Astrocyte of the cerebellum (primary cell): ENCODE measurements around the gene TUSC2.
A peak's percentile ranks its signal among the peaks of the same experiment; 100 is the strongest.

Source experiments
- DNase-seq: peaks from one replicate; pipeline ENCODE4 v3.0.0-alpha.2; 2011; ENCODE audit warnings: low read depth
- H3K4me3 ChIP-seq: 2 replicates; pipeline ENCODE4 v1.5.1; 2011; ENCODE audit warnings: mild to moderate bottlenecking, low read depth, low read length, moderate library complexity
- in situ Hi-C: cut with HindIII; loops from 2 replicates; pipeline ENCODE4 v1.10.0; 2017; ENCODE audit warnings: low sequenced_read_pairs
- TF ChIP-seq, protein P1 (sequence below): IDR thresholded peaks from 2 replicates; pipeline ENCODE4 v1.5.1; 2012; ENCODE audit warnings: low read length, low read depth, moderate library complexity, mild to moderate bottlenecking; ENCODE audit errors: missing control alignments

The TUSC2 gene

DNA sequence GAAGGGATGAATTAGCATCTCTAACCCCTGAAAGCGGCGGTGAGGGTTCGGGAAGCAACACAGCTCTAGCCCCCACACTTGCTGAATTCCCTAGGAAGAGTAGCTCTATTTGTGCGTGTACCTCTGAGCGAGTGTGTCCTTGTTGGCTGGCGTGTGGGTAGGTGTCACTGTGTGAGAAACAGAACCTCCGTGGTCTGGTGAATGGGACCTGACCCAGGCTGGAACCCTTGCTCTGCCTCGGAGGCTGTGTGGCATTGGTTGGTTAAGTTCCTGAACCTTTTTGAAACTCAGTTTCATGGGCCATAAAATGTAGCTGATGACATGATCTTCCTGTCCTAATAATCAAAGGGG is 31.7 kb upstream of the TUSC2 start:
- TF ChIP-seq, protein P1, sequence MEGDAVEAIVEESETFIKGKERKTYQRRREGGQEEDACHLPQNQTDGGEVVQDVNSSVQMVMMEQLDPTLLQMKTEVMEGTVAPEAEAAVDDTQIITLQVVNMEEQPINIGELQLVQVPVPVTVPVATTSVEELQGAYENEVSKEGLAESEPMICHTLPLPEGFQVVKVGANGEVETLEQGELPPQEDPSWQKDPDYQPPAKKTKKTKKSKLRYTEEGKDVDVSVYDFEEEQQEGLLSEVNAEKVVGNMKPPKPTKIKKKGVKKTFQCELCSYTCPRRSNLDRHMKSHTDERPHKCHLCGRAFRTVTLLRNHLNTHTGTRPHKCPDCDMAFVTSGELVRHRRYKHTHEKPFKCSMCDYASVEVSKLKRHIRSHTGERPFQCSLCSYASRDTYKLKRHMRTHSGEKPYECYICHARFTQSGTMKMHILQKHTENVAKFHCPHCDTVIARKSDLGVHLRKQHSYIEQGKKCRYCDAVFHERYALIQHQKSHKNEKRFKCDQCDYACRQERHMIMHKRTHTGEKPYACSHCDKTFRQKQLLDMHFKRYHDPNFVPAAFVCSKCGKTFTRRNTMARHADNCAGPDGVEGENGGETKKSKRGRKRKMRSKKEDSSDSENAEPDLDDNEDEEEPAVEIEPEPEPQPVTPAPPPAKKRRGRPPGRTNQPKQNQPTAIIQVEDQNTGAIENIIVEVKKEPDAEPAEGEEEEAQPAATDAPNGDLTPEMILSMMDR = no peak
- in situ Hi-C loops = no loop called here
- peak overlapping the region; percentile 90 for H3K4me3 ChIP-seq
- no peak for DNase-seq

DNA sequence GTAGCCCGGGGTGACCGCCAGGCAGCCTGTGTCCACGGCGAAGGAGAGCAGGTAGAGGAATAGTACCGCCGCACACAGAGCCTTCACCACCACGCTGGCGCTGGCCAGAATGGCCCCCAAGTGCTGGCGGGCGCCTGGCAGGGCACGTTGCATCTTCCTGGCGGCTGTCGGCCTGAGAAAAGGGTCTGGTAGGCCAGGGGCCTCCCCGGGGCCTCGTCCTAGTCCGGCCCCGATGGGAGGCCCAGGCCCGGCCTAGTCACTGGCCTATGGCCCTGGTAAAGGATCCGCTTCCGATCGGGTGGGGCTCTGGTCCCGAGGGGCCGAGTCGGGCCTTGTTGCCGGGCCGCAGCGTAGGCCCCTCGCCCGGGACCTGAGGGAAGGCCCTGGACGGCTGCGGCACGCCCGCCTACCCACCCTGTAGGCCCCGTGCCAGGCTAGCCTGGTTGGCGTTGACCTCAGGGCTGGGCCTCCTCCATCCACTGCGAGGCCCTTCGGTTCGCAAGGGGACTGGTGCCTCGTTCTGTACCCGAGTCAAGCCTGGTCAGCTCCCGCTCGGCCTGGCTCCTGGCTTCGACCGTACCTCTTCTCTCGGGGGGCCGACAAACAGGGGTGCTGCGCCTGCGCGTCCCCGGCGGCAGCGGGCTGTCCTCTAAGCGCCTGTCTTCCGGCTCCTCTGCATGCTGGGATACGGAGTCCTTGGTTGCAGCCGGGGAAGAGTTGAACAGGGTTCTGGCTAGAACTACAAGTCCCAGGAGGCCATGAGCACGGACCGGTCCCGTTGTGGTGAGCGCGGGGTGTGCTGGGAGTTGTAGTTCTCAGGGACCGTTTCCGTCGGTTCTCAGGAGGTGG is 31.1 kb upstream of the TUSC2 start, which contains the start of gene TMEM115:
TSS of gene TMEM115 (minus strand) at position 611 of the 849 bp plus-strand sequence. CDS start at position 153, 458 bp downstream.
- peak; percentile 97 for DNase-seq
- in situ Hi-C loops = no loop called here
- TF ChIP-seq, protein P1 = no peak
- H3K4me3 ChIP-seq = peak within 1 kb of the TSS; percentile 90

DNA sequence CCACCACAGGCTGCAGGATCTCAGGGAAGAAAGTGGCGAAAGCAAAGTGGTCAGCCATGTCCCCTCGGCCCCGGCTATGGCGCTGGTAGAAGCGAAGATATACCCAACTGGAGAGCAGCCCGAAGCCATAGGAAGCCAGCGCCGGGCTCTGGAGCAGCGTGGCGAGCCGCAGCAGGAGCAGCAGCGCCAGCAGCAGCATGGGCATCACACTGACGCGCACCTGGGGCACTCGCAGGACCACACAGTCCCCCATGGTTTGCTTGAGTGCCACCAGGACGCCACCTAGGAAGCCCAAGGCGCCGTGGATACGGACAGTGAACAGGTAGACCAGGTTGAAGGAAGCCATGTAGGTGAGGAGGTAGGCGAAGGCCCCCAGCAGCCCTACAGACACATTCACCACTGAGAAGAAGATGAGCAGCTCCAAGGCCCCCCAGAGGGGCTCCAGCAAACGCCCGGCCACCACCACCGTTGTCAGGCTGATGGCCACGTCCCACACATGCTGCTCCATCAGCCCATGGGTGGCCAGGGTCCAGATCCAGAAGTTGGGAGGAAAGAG is 30.4 kb upstream of the TUSC2 start:
- DNase-seq = no peak
- in situ Hi-C loops = no loop called here
- H3K4me3 ChIP-seq = peak overlapping the region; percentile 90
- TF ChIP-seq, protein P1 = no peak

DNA sequence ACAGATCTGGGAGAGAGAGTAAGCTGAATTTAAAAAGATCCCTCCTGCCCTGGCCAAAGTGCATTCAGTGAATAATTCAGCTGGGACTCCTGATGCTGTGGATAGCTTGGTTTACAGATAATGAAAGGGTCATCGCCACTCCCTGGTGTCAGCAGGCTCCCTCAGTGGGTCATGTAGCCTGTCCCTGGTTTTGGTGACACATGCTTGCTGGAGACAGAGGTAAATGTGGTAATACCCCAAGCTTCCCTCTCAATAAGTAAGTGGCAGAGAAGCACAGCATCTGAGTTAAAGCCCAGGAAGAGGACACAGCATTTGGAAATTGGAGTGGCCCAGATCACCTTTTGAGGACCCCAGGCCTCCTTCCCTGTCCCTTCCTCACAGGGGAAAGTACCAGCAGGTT is 29.5 kb upstream of the TUSC2 start:
- TF ChIP-seq, protein P1 = no peak
- DNase-seq = no peak
- peak overlapping the region; percentile 90 for H3K4me3 ChIP-seq

DNA sequence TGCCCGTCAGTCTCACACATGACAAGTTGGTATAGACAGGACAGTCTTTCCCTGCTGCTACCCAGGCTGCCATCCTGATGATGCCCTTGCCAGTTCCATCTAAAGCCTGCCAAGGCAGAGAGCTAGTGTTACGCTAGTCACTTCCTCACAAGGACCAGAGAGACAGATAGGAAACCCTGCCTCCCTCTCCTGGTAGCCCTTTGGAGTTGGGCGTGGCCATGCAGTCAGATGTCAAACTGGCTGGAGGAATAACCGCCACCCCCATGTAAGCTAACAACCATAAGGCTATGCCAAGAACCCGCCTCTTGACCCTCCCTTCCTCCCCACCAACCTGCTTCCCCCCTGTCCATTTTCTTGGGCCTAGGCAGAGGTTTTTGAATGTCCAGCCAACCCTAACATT is 28.5 kb upstream of the TUSC2 start:
- TF ChIP-seq, protein P1 = no peak
- H3K4me3 ChIP-seq = peak overlapping the region; percentile 90
- in situ Hi-C loops = no loop called here
- DNase-seq = no peak

More for the DNA sequence above, 29.5 kb upstream of the TUSC2 start:
- in situ Hi-C loops = no loop called here

DNA sequence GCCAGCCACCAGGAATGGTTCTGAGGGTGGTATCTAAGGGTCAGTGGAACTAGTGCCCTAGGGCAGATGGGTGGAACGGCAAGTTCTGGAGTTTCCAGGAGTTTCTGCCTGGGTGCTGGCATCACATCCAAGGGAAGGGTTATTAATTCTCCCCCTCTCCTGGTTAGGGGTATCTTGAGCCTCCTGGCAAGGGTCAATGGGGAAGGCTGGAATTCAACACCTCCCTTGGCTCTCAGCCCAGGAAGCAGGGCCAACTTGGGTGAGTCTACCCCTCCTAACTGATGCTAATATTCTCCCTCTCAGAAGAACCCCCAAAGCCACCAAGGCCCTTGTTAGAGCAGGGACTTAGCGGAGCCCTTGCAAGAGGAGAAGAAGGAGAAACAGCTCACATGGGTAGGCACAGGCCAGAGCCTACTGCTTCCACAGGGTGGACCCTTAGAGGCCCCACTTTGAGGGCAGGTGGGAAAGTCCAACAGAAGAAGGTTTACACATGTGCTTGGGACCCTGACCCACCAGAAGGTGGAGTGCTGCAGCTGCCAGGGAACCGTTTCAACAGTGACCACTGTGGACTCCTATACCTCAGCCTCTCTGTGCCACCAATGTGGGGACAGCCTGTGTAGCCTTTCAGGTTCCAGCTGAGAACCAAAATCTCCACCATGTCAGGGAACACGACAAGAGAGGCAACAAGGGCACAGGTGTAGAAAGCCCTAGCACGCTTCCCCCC is 28.0 kb upstream of the TUSC2 start:
- peak overlapping the region; percentile 90 for H3K4me3 ChIP-seq

More for the DNA sequence above, 28.0 kb upstream of the TUSC2 start:
- DNase-seq = no peak
- in situ Hi-C loops = no loop called here
- TF ChIP-seq, protein P1 = peak; percentile 16
